GM15510 (cell line): ENCODE results near the gene TST.

Source experiments
- POLR2A ChIP-seq: IDR thresholded peaks from 3 replicates; pipeline ENCODE4 v1.6.1; 2011; ENCODE audit warnings: borderline replicate concordance; ENCODE audit not compliant: insufficient read length; ENCODE audit errors: extremely low read depth

TST gene

DNA sequence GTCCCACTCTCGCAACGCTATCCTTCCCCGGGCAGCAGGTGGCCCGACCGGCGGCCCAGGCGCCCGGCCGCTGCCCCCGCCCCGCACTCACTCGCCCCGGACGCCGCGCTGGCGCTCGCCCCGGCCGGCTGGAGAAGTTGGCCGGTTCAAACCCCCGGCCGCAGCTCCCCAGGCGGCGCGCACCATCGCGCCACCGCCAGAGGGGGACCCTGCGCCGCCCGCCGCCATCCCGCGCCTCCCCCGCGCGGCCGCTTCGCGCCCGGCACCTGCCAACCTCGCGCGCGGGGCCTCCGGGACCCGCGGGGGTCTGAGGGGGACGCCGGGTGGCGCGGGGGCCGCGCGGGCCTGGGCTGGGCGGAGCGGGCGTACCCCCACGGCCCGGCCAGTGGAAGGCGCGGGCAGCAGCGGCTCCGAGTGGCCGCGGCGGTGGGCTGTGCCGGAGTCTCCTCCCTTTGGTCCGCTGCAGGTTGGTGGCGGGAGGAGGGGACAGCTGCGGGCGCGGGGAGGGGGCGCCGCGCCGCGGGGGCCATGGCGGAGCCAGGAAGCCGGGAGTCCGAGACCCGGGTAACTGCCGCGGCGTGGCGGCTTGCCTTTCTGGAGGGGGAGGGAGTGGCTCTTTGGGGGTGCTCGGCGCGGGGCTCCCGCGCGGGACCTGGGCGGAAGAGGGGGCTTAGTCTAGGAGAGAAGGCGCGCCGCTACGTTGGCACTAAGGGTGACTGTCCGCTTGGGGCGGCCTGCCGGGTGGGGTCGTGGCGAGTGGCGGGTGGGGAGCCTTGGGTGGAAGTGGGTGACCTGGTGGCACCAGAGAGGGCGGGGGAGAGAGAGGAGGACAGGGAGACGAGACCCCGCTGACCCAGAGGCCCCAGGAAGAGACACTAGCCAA, at the start of gene TST, which contains the start of gene MPST:
TSS of gene TST (minus strand) at position 139 of the 883 bp plus-strand sequence. CDS start 715 bp downstream, outside the sequence.
TSS of gene MPST (plus strand) at position 434 of the 883 bp plus-strand sequence. CDS start at position 529, 95 bp downstream.
- TF ChIP-seq POLR2A: peak; percentile 88

DNA sequence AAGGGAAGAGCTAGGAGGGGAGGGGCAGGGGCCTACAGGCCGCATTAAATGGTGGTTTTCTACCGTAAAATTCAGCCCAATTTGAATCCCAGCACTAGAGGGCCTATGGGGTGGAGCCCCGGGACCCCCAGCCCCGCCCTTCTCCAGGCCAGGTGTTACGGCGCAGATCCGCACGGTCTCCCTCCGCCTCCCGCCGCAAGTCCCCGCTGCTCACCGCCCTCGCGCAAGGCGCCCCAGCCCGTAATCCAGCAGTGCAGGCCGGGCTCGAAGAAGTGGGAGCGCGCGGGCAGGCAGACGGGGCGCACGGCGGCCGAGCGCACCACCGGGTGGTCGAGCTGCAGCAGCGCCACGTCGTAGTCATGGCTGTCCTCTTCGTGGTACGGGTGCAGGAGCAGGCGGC, 49.6 kb upstream of the TST start:
- no peak for TF ChIP-seq POLR2A

DNA sequence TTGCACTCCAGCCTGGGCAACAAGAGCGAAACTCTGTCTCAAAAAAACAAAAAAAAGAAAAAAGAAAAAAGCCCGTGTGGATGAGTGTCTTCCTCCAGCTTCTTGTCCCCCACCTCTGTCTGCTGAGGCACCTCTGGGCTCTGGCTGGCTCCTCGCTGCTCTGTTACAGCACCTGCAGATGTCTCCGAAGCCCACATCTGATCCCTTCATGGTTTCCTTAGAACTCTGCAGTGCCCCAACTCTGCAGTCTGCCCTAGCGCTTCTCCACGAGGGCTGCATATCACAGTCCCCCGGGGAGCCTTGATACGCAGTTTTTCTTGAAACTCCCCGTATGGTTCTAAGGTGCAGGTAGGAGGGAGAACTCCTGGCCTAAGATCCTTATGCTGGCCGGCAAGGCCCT, 48.2 kb upstream of the TST start:
- no peak for TF ChIP-seq POLR2A

DNA sequence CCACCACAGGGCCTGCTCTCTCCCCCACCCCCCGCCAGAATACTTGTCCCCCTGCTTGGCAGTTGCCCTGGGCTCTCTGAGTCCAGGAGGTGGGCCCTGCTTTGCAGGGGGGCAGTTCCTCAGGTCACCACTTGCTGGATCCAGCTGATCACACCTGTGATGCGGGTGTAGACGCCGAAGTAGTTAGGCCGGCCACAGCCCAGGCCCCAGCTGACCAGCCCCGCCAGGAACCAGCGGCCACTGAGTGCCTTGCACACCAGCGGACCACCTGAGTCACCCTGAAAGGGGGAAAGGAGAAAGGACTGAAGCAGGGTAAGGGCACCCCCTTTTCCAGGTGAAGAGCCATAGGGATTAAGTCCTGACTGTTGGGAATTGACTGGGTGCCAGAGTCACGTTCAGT, 46.7 kb upstream of the TST start:
- no peak for TF ChIP-seq POLR2A

DNA sequence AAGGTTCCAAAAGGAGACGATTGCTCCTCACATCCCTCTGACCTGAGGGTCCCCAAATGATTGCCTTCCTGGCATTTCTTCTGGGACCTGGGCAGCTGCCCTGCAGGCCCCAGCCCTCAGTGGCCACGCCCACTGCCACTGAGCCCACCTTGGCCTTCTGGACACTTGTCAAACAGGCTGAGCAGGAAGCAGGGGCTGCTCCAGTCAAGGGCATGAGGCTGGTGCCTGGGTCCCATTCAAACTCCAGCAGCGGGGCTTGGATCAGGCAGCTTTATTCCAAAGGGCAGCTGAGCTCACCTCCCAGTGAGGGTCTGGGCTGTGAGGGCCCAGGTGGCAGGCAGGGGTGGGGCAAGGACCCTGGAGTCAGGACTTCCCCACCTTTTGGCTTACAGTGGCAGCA, 45.9 kb upstream of the TST start:
- TF ChIP-seq POLR2A: no peak

DNA sequence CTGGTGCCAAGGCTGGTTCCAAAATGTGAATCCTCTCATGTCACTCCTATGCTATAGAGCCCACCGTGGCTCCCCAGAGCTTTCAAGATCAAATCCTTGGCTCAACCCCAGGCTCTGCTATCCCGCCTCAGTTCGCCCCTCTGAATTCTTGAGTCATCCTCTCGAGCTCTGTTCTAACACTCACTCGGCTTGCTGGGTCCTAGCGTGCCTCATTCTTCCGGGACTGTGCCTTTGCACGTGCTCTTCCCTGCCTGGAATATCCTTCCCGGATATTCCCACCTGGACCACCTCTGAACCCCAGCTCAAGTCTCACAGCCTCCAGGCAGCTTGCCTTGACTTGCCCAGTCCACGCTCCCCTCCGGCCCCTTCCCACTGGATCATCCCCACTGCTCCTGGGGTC, 45.3 kb upstream of the TST start:
- no peak for TF ChIP-seq POLR2A

DNA sequence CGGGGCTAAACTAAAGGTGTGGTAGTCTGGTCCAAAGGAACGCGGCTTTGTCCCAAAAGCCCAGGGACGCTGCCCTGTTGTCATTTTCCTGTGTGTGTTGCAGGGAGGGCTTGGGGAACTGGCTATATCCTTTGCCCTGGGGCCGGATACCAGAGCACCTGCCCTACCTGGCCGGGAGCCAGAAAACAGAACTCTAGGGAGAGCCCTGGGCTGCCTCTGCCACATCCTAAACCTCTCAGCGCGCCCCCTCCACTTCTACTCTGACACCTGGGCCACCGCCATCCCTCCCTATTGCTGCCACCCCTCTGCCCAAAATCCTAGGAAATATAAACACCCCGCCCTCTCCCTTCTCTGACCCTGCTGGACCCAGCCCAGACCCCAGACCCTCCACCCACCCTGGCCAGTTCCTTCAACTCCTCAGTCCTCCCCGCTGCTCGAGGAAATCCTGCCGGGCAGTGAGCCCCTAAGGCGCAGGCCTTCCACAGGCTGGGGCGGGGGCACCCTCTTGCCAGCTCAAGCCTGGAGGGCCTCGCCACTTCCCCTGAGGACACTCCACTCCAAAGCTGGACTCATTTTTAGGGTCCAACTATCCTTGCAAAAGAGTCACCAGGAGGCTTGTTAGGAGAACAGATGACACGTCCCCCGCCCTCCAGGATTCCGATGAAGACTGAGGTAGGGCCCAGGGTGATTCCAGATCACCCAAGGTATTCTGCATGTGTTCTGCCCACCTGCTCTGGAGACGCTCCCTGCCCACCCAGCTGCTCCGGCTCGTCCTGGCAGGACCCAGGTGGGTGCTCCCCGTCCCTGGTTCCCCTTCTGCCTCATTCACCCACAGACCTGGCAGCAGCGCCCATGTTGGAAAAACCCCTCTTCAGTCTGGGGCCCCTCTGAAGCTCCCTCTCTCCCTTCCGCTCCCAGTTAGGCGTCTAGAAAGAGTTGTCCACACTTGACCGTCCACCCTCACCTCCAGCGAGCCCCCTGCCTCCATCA, 44.5 kb upstream of the TST start:
- no peak for TF ChIP-seq POLR2A

DNA sequence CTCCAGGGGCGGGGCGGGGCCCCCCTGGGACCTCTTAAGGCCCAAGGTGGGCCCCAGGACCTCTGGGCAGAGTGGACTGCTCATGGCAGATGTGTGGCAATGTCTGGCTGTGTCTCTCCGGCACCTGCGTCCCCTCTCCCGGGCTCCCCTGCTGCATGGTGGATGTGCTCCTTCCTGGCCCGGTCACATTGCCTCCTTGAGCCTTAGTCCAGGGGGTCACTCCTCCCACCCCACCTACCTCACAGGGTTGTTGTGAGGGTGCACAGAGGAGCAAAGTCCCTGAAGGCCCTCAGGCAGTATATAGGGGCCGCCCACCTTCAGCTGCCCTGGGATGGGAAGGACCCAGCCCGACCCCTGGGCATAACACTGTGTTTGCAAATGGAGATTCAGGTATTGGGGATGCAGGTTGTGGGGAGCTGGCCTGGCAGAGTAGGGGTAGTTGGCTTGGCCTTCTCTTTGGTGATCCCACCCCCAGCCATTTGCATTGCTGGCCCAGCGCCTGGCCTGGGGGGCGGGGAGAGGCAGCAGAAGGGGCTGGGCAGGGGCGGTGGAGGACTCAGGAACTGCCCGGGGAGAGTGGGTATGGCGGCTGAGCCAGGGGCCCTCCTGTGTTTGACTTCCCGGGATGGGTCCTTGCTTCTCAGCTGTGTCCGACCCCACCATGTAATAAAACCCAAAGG, 43.6 kb upstream of the TST start:
- TF ChIP-seq POLR2A: no peak

DNA sequence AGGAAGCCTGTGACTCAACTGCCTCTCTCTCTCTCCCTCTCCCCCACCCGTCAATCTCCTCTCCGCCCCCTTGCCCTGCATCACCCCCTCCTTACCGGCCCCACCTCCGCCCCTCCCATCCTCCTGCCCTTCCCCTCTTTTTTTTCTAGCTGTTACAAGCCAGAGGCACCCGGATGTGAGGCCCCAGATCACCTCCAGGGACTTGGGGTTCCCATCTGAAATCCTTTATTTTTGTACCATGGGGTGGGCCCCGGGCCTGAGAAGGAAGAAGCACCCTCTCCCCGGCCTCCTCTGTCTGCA, 43.1 kb upstream of the TST start:
- no peak for TF ChIP-seq POLR2A

DNA sequence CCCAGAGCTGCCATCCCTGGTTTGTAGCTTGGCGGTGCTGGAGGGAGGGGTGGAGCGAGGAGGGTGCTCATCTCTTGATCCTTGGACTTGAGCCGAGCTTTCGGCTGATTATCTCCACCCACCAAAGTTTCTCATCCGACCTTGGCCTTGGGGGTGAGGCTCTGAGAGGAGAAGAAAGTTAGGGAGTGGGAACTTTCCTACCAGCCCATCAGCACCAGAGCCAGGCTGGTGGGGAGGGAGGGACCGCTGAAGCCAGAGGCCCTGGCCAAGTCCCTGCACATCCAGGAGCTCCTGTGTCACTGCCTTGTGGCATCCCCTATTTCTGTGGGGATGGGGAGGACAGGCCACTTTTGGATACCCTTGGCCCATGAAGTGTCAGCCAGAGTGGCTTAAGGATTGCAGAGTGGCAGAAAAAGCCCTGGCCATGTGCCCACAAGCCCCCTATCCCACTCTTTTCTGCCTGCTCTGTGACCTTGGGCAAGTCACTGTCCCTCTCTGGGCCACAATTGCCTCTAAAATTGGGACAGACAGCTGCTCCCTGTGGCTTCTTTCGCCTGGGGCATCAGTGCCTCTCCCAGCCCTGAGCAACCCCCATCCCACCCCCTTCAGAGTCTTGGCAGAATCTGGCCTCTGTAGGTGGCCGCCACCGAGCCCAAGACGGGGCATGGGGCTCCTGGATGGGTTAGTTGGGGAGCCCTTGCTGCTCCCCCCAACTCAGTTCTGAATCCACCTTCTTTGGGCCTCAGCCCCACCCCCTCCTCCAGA, 42.5 kb upstream of the TST start:
- TF ChIP-seq POLR2A: no peak

DNA sequence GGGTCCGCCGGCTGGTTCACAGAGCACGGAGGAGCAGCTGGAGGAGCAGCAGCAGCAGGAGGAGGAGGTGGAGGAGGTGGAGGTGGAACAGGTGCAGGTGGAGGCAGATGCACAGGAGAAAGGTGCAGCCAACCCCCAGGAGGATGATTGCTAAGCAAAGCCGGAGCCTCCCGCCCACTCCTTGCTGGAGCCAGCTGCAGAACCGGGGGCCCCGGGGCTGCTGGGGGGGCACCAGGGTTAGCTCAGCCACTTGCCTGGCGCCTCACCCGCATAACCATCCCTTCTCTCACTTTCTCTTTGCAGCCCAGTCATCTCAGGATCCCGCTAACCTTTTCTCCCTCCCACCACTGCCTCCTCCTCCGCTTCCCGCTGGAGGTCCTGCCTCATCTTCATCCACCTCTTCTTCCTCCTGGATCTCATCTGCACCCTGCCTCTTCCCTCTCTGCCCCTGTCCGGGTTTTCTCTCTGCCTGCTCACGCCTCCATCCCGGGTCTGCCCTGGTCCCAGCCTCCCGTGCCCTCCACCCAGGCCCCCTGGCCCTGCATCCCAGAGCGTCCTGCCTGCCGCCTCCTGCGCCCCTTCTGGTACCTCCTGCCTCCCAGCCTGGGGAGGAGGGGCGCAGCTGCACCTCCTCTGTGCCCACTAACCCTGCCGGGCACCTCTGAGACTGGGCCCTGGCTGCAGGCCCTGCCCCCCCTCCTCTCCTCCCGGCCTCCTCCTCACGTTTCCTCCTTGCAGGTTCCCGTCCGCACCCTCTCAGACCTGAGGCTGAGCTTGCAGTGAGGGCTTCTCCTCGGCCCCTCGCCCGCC, 41.8 kb upstream of the TST start:
- TF ChIP-seq POLR2A: no peak

DNA sequence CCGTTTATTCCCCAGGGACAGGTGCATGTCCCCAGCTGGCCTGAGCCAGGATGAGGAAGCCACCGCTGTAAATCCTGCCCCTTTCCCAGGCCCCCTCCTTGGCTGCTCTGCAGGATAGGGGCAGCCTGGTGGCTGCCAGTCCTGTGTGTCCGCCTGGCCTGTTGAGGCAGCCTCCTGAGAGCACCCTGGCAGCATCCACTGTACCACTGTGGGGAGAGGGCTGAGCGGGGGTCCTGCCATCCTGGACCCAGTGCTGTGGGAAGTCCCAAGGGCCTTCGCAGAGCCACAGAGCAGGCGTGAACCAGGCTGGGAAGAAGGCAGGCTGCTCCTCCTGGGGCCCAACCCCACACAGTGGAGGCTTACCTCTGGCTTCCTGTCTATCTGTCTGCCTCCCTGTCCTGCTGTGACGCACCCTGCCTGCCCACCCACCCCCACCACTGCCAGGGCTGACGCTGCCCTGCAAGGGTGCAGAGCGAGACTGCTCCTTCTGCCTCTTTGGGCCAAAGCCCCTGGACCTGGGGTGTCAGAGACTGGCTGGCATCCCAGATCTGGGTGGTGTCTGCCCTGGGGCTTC, 40.7 kb upstream of the TST start:
- no peak for TF ChIP-seq POLR2A
